Renal cortical epithelial cell (primary cell): Measurements from ENCODE around the gene EHD3. TPM values are rescaled to one million over a fixed set of nuclear protein-coding genes. Genes with fewer than 3 reads are reported as not detected.

Source experiments
- DNase-seq: peaks from one replicate; pipeline ENCODE4 v3.0.0-alpha.2; 2011; ENCODE audit warnings: low read depth
- total RNA-seq: library from RNA; depleted of rRNA; stranded (reverse); fragments of >200 nt; gene quantifications from 2 replicates; pipeline ENCODE4 v1.2.3, GENCODE V29; 2014

Gene EHD3
- total RNA-seq, result 5.4 and 9.5 TPM in 2 replicates

DNA sequence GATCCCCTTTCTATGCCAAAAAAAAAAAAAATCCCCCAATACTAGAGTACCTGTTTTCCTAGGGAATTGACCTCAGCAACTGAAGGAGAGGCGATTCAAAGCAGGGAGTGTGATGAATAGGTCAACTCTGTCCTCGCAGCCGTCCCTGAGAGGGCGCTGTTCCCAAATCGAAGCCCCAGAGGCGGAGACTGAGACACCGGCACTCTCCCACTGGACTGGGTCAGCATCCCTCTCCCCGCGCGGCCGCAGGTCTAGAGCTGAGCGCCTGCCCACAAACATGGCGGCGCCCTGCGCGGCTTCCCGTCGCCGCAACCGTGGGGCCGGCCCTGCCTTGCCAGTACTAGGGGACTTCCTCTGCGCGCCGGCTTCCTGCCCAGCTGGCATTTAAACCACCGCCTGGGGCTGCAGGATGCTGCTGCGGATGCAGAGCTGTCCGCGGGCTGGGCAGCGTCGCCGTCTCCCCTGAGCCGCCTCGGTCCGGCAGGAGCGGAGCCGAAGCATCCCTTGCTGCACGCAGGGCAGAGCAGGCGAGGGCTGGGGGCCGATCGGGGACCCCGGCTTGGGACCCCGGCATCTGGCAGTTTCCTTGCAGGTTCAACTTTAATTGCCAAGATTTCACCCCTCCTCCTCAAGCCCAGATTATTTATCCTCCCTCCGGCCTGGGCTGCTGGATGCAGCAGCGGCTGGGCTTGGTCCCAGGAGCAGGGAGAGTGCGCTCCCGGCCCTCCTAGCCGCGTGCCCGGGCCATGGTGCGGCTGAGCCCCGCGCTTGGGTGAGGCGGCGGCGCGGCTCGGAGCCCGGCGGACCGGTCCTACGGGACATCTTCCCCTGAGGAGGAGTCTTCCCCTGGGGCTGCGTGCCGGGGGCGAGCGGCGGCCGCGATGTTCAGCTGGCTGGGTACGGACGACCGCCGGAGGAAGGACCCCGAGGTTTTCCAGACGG is at the start of gene EHD3:
TSS of gene EHD3 (plus strand) at position 412 of the 942 bp plus-strand sequence. CDS start at position 882, 470 bp downstream.
- DNase-seq, result peak; percentile 73

DNA sequence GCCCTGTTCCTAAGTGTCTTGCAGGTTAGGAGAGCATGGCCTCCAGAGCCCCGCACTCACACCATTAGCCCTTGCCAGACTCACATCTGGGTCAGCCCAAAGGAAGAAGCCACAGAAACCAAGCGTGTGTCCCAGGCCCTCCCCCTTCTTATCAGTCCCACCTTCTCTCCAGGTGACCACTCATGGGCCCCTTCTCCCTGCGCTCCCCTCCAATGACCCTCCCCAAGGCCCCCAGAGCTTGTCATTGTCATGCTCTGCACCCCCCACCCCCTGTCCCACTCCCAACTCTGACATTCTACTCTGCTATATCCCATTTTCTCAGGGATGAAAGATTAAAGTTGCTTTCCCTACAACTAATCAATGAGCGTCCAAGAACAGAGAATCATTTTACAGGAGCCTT is 46.8 kb upstream of the EHD3 start:
- DNase-seq, result no peak

DNA sequence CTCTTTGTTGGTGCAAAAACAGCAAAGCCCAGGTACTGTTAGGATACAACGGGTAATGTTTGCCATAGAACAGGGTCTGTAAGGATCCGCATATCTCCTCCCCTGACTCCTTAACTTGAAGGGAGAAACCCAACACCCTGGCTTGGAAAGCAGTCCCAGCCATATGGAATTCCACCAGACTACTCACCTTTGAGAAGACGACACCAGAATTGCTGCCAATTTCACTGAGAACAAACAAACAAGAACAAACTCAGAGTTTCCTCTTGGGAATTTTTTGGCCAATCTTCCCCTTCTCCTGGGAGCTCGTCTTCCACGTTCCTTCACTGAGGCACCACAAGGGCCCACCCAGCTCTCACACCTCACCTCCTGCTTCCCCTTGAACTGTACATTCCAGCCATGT is 45.8 kb upstream of the EHD3 start:
- no peak for DNase-seq

DNA sequence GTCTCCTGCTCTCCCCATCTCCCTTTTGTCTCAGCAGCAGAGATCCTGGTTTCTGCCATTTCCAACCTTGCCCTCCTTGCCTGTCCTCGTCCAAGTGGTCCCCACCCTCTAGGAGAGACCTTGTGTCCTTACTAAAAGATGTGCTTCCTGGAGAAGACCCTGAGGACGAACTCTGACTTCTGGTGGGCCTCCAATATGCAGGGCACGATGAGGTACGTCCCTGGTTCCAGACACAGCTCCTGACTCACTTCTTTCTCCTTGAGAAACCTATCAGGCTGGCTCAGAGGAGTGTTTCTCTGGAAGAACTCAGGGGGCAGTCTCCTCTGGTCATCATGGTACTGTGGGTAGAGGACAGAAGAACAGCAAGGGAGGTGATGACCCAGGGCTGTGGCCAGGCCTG is 44.8 kb upstream of the EHD3 start:
- no peak for DNase-seq

DNA sequence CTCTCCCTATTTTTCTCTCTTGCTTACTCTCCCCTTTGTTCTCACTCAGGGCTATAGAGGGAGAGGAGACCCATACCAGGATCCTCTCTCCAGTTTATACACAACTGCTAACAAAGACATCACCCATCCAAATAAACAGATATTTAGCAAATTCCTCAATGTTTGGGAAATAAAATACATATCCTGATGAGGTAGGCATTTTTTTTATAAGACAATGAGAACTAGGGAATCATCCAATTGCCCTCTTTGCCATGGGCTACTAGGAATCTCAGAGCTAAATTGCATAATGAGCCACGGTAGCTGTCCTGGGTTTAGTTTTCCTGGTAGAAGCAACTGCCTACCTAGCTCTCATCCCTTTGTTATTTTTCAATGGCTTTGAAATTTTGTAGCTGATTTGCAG is 43.8 kb upstream of the EHD3 start:
- no peak for DNase-seq

DNA sequence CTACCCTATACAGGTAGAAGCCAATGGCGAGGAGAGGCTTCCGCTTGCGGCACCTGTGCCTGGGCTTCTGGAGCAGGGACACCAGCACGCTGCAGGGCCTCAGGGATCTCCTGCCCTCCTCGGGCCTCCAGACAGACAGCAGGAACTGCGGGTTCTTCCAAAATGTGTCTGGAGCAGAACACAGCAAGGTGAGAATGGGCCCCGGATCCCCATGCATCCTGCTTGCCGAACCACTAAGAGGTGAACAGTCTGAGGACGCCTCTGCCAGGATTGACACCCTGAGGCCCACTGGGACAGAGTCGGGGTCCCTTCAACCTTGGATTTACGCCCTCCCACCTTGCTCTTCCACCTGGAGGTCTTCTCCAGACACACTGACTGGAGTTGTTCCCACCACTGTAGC is 42.0 kb upstream of the EHD3 start:
- DNase-seq, result no peak

DNA sequence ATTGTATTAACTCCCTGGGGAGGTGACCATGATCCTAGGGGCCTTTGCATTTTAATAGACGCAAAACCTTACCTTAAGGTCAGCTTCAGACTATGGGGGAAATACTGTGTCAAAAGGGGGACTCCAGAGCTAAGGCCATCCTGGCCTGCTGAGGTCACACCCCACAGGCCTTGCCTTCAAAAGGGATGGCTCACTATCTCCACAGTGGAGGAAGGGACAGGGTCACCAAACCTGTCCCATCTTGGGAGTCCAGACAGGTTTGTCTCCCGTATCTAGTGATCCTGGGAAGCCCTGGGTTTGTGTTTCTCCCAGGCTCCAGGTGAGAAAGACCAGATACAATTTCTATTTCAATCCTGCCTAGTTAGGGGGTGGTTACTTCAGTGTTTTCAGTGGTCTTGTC is 41.6 kb upstream of the EHD3 start:
- no peak for DNase-seq

DNA sequence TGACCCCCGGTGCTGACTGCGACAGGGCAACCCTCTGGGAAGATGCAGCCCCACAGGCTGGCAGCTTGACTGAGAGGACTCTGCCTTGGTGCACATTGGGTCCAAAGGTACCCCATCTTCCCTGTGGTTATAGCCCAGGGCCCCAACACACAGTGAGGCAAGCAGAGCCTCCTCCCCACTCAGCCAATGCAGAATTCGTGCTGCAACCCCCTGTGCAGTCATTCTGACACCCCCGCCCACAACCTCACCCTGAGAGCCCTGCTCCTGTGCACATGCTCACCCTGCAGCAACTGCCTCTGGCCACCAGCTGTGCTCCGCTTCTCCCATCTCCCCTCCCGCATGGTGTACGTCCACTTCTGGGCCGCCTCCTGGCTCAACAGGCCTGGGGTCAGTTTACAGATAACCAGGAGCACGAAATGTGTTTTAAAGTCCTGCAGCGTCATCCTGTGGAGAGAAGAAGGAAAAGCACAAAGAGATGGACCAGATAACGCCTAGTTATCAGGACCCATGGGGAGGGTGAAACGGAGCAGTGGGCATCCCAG is 41.0 kb upstream of the EHD3 start:
- no peak for DNase-seq

DNA sequence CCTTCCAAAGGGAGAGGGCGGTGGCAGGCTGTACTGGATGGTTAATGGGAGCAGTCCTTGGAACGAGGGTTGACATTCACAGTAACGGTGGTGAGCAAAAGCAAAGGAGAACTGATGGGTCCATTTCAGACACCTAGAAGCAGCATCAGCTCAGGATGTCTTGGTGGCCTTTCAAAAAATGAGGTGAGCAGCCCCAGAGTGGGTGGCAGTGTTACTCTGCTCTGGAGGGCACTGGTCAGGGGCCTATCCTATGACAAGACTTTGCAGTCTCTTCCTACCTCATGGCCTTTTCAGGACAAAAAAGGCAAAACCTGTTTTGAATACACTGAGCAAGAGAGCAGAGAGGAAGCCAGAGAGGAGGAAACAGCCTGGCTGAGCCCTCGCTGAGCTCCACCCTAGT is 40.1 kb upstream of the EHD3 start:
- DNase-seq, result no peak

DNA sequence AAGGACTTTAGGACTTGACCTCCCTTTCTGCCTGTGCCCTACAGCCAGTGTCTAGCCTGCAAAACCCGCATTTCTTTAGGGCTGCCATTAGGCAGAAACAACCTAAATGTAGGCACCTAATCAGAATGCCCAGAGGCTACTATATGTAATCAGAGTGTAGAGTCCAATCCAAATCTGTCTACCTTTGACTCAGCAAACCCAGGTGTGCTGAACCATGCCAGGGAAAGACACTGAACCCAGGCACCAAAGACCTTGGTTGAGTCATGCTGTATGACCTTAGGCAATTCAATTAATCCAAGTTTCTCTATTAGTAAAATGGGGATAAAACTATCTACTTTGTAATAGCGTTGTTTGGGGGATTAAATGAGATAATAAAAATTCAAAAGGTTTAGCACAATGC is 37.3 kb upstream of the EHD3 start:
- DNase-seq, result peak; percentile 46

DNA sequence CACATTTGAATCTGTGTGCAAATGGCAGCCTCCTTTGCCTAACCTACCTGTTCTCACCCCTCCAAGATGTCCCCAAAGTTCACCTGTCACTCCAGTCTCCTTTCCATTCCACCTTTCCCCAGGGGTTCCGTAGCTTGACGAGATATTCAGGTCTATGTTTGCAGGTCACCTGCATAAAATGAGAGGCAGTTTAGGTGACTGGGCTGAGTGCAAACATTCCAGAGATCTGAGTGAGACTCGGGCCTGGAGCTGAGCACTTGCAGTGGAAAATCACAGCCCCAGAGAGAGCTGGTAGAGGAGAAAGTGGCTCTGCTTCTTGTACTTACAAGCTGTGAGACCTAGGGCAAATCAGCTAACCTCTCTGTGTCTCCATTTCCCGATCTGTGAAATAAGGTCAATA is 36.8 kb upstream of the EHD3 start:
- DNase-seq, result peak; percentile 41

DNA sequence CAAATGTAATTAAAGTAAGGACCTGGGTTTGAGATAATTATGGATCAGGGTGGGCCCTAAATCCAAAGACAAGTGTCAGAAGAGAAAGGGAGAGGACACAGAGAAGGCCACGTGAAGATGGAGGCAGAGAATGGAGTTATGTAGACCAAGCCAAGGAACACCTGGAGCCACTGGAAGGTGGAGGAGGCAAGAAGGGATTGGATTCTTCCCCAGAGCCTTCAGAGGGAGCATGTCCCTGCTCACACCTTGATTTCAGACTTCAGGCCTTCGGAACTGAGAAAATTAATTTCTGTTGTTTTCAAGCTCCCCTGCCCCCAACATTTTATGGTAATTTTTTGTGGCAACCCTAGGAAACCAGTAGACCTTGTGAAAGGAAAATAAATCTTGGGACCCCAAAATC is 36.3 kb upstream of the EHD3 start:
- DNase-seq, result no peak

DNA sequence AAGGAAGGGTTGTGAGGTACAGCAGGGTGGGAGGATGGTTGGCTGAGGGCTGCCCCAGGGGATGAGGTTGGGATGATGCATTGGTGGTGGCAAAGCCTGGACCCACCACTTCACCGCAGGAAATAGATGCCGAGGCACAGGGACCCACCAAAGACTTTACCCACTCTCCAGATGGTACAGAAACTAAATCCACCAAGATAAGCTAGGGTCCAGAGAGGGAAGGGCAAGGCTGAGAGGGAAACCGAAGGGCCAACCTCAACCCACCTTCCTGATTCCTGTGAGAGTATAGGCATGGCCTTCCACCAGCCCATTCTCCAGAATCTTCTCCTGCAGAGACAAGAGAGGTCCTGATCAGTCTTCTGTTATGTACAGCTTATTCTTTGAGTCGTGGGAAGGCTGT is 34.7 kb upstream of the EHD3 start:
- DNase-seq, result no peak

DNA sequence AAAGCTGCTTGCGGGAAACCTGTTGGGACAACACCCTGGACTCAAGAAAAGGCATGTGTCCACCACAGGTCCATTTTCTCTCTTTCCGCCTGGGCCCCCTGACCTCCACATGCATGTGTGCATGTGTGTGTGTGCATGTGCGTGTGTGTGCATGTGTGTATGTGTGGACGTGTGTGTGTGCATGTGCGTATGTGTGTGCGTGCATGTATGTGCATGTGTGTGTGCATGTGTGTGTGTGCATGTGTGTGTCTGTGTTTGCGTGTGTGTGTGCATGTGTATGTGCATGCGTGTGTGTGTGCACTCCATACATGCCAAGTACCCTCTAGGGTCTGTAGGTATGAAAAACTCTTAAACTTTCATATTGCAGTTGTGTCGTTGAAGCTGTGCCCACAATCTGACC is 33.0 kb upstream of the EHD3 start:
- DNase-seq, result no peak

DNA sequence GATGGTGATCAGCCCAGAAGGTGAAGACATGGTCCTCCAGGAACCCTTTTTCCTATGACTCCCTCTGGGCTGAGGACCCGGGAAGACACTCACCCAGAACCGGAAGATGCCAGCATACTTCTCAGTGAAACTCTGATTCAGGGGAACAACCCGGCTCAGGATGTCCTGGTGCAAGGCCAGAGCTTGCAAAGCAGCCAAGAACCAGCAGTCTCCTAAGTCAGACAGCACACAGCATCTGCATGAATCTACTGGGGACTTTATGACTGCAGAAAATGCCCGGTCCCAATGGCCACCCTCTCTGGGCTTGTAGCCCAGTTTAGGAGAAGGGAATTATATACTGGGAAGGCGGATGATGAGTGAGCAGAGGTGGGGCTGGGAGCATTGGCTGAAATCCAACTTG is 31.9 kb upstream of the EHD3 start:
- no peak for DNase-seq

DNA sequence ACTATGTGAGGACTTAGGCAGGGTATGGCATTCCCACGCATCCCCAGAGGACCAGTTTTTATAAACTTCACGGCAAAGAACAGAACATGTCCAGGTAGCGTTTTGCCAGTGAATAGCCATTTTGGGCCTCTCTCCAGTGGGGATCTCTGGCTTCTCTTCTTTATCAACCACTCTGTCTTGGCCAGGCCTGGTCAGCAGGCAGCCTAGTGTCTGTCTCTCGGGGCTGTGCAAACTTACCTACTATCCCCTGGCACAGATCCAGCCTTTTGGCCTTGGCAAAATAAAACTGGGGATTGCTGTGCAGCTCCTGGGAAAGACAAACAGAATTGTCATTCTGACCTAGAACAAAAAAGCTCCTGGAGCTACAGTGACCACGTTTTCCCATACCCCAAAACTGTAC is 31.1 kb upstream of the EHD3 start:
- no peak for DNase-seq

DNA sequence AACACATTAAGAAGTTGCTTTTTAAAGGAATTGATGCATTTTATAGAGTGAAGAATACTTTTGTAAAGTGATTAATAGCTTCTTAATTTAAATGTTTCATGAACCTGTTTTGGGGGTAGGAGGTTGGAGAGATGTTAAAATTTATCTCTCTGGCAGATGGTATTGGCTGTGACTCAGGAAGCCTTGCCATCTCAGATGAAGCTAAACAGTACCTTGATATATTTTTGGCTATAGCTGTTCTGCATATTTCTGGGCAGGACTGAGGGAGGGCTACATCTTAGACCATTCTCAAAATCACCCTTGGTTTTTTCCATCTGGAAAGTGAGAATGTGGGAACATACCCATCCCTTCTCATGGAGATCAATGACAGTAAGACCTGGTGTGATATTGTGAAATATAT is 30.0 kb upstream of the EHD3 start:
- DNase-seq, result no peak

DNA sequence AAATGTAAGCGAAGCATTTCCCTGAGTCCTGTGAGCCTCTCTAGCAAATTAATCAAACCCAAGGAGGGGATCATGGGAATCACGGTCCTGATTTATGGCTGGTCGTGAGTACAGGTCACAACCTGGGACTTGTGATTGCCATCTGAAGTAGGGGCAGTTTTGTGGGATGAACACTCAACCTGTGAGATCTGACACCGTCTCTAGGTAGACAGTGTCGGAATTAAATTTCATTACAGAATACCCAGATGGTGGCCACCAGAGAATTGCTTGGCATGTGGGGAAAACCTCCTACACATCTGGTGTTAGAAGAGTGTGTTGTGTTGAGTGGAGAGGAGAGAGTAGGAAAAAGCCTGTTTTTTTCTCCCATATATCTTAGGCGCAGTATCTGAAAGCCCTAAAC is 29.2 kb upstream of the EHD3 start:
- DNase-seq, result no peak

DNA sequence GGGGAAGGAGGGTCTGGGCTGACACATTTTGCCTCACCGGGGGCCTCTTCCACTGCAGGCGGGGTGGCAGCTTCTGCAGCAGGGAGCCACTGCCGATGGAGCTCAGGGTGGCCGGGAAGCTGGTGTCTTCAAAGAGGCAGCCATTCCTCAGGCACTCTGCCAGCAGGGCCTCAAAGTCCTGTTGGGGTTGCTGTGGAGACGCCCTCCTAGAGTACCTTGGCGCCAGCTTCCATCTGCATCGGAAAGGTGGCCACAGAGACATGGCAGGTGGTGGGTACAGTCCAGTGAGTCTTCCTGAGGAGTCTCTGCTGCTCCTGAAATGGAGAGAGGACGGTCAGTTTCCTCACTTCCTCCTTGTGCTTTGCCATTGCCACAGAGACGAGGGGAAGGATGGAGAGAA is 28.8 kb upstream of the EHD3 start:
- DNase-seq, result no peak

DNA sequence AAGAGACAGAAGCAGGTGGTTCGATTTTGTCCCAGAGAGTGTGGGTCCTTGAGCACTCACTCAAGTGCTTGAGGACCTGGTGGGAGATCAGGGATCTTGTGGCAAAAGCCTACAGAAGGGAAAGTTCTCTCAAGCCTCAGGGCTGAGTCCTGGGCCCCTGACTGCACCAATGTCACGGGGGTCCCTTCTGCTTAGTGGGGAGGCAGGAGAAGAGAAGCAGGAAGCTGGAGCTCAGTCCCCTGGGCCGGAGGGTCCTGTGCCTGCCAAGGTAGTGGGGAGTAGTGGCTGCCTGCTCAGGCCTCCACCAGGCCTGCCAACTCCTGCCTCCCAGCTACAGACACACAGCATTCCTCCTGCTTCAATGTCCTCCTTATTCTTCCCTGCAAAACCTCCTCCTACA is 28.3 kb upstream of the EHD3 start:
- no peak for DNase-seq

DNA sequence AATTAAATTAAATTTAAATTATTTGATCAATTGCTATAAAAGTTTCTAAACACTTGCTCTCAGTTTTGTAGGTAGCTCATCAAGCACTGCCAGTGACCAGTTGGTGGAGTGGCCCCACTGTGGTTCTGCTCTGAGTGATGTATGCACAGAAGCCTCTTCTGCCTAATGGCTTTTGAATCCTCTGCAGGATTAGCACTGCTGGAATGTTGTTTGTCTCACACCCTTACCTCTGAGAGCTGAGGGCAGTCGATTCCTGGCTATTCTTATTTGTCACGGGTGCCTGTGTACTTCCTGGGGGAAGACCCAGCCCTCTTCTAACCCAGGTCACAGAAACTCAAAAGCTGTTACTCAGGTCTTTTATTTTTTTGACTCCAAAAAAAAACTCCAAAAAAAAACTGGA is 26.2 kb upstream of the EHD3 start:
- DNase-seq, result peak; percentile 59

DNA sequence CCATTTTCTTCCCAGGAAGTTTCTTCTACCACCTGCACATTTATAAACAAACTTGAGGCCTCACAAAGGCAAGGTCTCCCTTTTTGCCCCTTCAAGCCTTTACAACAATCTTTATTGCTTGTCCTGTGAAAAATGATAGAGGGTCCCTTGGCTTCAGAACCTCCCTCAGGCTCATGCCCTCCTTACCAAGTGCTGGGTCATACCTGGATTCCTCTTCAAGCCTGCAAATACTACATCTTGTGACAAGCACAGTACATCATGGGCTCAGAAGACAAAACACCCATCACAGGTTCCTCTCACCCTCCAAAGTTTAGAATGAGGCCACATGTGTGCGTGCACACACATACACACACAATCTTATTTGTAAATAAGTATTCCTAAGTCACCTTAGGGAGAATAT is 25.7 kb upstream of the EHD3 start:
- no peak for DNase-seq
